Measurements from ENCODE around the gene AMPD1. TPM values are rescaled to one million over a fixed set of nuclear protein-coding genes. Genes with fewer than 3 reads are reported as not detected.

AMPD1 gene
- total and polyA plus RNA-seq, 8 donors = 0.47 TPM; not detected in 7

- no peak for TF ChIP-seq CTCF (IDR thresholded peaks at IDR 0.05)
- H3K4me3 ChIP-seq = no peak overlapping the region
- no peaks in the 10 kb centered on the region for H3K4me1 ChIP-seq
- ATAC-seq (no peak), DNase-seq (no peak), FAIRE-seq (no peak)
- 60 to 71% methylated on average over 5 of the region's 5 CpGs for WGBS, 2 donors
- H3K27me3 ChIP-seq = no peaks in the 10 kb centered on the region
- H3K9me3 ChIP-seq = no peaks in the 10 kb centered on the region
- intact Hi-C loops (cut with DNase I) = no loop called here
- H3K36me3 ChIP-seq = no peaks in the 10 kb centered on the region
- no peak overlapping the region for H3K27ac ChIP-seq
Measured at GRCh38 chr1:114685851-114686250, 9.5 kb downstream of the AMPD1 start.

GRCh38 chr1:114677691-114678090 is 17.7 kb downstream of the AMPD1 start:
- no peak overlapping the region for H3K4me3 ChIP-seq
- no peak for TF ChIP-seq CTCF (IDR thresholded peaks at IDR 0.05)
- H3K4me1 ChIP-seq = no peaks in the 10 kb centered on the region
- FAIRE-seq (no peak), DNase-seq (no peak), ATAC-seq (no peak)
- H3K36me3 ChIP-seq = no peaks in the 10 kb centered on the region
- 55 to 64% methylated on average over 5 of the region's 5 CpGs for WGBS, 2 donors
- H3K27me3 ChIP-seq = no peaks in the 10 kb centered on the region
- H3K27ac ChIP-seq = no peak overlapping the region
- no peaks in the 10 kb centered on the region for H3K9me3 ChIP-seq
- intact Hi-C loops (cut with DNase I) = no loop called here

- intact Hi-C loops (cut with DNase I) = no loop called here
- DNase-seq = no peak
- no peak for ATAC-seq
- no peaks in the 10 kb centered on the region for H3K4me1 ChIP-seq
- no peaks in the 10 kb centered on the region for H3K36me3 ChIP-seq
- 64 to 91% methylated on average over 1 of the region's 1 CpG for WGBS, 2 donors
- no peak for FAIRE-seq
- H3K4me3 ChIP-seq = no peak overlapping the region
- H3K27me3 ChIP-seq = no peaks in the 10 kb centered on the region
- H3K27ac ChIP-seq = no peak overlapping the region
- no peak for TF ChIP-seq CTCF (IDR thresholded peaks at IDR 0.05)
- no peaks in the 10 kb centered on the region for H3K9me3 ChIP-seq
Measured at GRCh38 chr1:114676115-114676514, 19.2 kb downstream of the AMPD1 start.

- Histone ChIP-seq H3K4me3 (no peak overlapping the region), H3K27ac (no peak overlapping the region), H3K9me3 (no peaks in the 10 kb centered on the region), H3K4me1 (peaks cover 0 to 8% (median 0%) of the 10 kb centered on the region in 3 donors), H3K36me3 (no peaks in the 10 kb centered on the region), H3K27me3 (no peaks in the 10 kb centered on the region)
- ATAC-seq = no peak
- no peak for FAIRE-seq
- intact Hi-C loops (cut with DNase I) = no loop called here
- DNase-seq = no peak
- TF ChIP-seq CTCF (IDR thresholded peaks at IDR 0.05) = no peak
- WGBS, 2 donors = 78 to 81% methylated on average over 7 of the region's 7 CpGs
Measured at GRCh38 chr1:114671939-114672275, 23.4 kb downstream of the AMPD1 start.

GRCh38 chr1:114671011-114671938 is 24.1 kb downstream of the AMPD1 start:
- FAIRE-seq = no peak
- Histone ChIP-seq H3K4me1 (peaks cover 0 to 8% (median 0%) of the 10 kb centered on the region in 3 donors), H3K4me3 (peak overlapping the region in 1 of 4 donors; percentile 86), H3K27me3 (no peaks in the 10 kb centered on the region), H3K27ac (no peak overlapping the region), H3K9me3 (no peaks in the 10 kb centered on the region), H3K36me3 (no peaks in the 10 kb centered on the region)
- ATAC-seq = no peak
- no peak for TF ChIP-seq CTCF (IDR thresholded peaks at IDR 0.05)
- intact Hi-C loops (cut with DNase I) = no loop called here
- WGBS, 2 donors = 56 to 62% methylated on average over 9 of the region's 9 CpGs
- DNase-seq = peak in 2 of 6 donors; percentile 9 to 21
